ENCODE data around the gene CCDC192. TPM values are rescaled to one million over a fixed set of nuclear protein-coding genes. Genes with fewer than 3 reads are reported as not detected.

CCDC192 gene
- total RNA-seq, 4 donors from 2014 or later = not detected

DNA sequence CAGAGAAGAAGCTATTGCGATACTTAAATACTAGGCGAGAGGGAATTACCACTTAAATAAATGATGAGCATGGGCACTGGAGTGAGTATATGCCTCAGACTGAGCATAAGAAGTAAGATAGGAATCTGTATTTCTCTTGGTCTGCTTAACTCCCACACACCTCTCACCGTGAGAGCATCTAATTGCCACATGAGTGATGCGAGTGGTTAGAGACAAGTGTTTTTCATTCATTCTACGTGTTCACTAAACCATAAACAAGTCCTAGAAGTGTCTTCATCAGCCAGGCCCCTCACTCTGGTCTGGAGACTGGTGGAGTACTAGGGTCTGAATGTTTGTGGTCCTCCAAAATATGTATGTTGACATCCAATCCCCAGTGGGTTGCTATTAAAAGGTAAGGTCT lies 230.2 kb downstream of the CCDC192 start:
- H3K4me3 ChIP-seq (ENCODE audit: low read depth, poor library complexity, severe bottlenecking) = no peak overlapping the region
- TF ChIP-seq POLR2A (IDR thresholded peaks at IDR 0.05) = no peak
- TF ChIP-seq, protein P1, sequence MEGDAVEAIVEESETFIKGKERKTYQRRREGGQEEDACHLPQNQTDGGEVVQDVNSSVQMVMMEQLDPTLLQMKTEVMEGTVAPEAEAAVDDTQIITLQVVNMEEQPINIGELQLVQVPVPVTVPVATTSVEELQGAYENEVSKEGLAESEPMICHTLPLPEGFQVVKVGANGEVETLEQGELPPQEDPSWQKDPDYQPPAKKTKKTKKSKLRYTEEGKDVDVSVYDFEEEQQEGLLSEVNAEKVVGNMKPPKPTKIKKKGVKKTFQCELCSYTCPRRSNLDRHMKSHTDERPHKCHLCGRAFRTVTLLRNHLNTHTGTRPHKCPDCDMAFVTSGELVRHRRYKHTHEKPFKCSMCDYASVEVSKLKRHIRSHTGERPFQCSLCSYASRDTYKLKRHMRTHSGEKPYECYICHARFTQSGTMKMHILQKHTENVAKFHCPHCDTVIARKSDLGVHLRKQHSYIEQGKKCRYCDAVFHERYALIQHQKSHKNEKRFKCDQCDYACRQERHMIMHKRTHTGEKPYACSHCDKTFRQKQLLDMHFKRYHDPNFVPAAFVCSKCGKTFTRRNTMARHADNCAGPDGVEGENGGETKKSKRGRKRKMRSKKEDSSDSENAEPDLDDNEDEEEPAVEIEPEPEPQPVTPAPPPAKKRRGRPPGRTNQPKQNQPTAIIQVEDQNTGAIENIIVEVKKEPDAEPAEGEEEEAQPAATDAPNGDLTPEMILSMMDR (IDR thresholded peaks at IDR 0.05) = no peak
- 71 to 73% methylated on average over 5 of the region's 5 CpGs for WGBS, 2 donors
- intact Hi-C loops (cut with DNase I; ENCODE audit: low total_unique reads) = no loop called here
- DNase-seq (ENCODE audit: low spot score in 2 of 2) = no peak

DNA sequence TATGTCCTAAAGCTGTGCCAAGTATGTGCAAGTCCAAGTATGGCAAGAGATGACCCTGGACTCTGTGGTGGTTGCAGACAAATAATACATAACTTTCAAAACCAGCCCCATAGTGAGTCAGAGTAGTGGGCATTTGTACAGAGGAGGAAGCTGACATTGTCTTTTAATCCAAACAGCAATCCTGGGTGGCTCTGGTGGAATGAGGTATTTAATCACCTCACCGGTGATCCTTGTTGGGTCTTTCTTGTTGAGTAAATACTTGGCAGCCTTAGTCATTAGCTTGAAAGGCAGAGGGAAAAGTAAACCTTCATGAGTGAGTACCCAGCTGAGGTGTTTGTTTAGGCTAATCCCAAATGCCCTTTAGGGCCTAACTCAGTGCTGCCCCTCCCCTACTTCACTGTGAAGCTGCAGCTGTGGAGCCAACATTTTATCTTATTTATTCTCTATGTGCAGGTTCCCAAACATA lies 231.6 kb downstream of the CCDC192 start:
- 52 to 63% methylated on average over 1 of the region's 1 CpG for WGBS, 2 donors
- no peak for DNase-seq (ENCODE audit: low spot score in 2 of 2)

DNA sequence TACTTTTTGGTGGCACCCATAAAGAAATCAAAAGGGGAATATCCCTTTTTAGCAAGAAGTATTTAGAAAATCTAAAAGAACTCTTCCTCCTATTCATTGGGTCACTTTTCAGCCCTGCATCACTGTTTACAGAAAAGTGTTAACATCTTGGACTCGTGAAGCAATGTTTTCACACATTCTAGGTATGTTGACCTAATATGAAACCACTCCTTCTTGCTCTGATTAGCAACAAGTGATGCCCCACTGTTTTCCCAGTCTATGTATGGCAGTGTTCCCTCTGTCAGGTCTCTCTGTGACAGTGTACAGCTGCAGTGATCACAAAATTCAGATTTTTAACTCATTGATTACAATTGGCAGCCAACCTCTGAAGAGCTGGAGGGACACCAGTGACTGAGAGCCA lies 232.2 kb downstream of the CCDC192 start:
- DNase-seq (ENCODE audit: low spot score in 2 of 2) = no peak
- no peak overlapping the region for H3K4me3 ChIP-seq (ENCODE audit: low read depth, poor library complexity, severe bottlenecking)
- 79 to 90% methylated on average over 1 of the region's 1 CpG for WGBS, 2 donors
- intact Hi-C loops (cut with DNase I; ENCODE audit: low total_unique reads) = no loop called here
- no peak for TF ChIP-seq POLR2A (IDR thresholded peaks at IDR 0.05)
- TF ChIP-seq, protein P1 (IDR thresholded peaks at IDR 0.05) = no peak

More for the DNA sequence above, 231.6 kb downstream of the CCDC192 start:
- TF ChIP-seq, protein P1 (IDR thresholded peaks at IDR 0.05) = no peak
- intact Hi-C loops (cut with DNase I; ENCODE audit: low total_unique reads) = no loop called here
- no peak overlapping the region for H3K4me3 ChIP-seq (ENCODE audit: low read depth, poor library complexity, severe bottlenecking)

DNA sequence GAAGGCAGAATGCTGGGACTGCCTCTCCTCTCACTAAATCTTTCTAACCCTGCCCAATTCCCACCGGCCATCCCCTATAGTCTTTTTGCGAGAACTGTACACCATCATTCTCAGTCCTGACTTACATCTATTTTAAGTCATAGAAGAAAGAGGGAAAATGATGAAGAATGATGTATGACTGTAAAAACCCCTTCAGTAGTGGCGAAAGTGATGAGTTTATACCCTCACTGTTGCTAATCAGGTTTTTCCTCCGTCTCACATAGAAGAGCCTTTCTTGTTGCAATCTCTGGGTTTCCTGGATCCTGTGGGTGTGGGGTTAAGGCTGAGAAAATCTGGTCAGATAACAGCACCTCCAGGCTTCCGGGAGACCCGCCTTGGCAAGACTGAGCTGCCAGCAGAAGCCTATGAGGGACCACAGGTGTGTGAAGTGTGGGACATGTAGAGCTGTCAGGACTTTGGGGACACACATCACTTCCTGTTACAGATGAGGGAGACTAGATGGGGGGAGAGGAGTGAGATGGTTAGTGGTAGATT lies 233.3 kb downstream of the CCDC192 start:
- 86 to 90% methylated on average over 6 of the region's 6 CpGs for WGBS, 2 donors
- DNase-seq (ENCODE audit: low spot score in 2 of 2) = no peak
- no peak for TF ChIP-seq POLR2A (IDR thresholded peaks at IDR 0.05)
- TF ChIP-seq, protein P1 (IDR thresholded peaks at IDR 0.05) = no peak
- intact Hi-C loops (cut with DNase I; ENCODE audit: low total_unique reads) = no loop called here
- no peak overlapping the region for H3K4me3 ChIP-seq (ENCODE audit: low read depth, poor library complexity, severe bottlenecking)

DNA sequence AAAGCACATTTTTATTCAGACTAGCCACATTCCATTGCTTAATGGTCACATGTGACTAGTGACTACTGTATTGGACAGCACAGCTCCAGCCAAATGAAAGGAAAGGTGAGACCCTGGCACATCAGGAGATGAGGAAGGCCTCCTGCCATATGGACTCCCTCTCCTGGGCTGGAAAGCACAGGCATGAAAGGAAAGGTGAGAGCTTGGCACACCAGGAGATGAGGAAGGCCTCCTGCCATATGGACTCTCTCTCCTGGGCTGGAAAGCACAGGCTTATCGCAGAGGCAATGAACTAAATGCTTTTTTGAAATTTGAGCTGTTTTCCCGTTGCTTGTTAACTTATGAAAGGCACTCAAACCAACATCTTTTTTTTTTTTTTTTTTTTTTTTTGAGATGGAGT lies 235.6 kb downstream of the CCDC192 start:
- TF ChIP-seq, protein P1 (IDR thresholded peaks at IDR 0.05) = no peak
- no peak for TF ChIP-seq POLR2A (IDR thresholded peaks at IDR 0.05)
- intact Hi-C loops (cut with DNase I; ENCODE audit: low total_unique reads) = no loop called here
- 83 to 95% methylated on average over 2 of the region's 2 CpGs for WGBS, 2 donors

DNA sequence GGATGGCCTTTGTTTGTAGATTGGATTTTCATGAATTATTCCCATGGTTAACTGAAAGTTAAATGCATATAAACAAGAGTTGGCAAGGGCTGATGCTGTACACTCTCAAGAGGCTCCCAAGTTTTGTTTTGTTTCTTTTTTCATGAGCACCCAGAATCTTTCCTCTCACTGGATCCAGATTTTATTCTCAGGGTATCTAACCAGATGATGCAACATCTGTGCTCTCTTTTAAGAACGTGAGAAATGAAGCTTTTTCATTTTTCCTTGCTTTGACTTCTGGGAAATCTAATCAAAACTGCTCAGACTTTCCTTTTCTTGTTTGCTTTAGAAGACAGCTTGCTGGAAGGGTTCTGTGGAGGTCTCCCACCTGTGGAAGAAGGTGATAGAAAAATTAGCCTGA lies 237.7 kb downstream of the CCDC192 start:
- WGBS, 2 donors = 63 to 65% methylated on average over 1 of the region's 1 CpG
- no peak for TF ChIP-seq POLR2A (IDR thresholded peaks at IDR 0.05)
- TF ChIP-seq, protein P1 (IDR thresholded peaks at IDR 0.05) = no peak
- DNase-seq (ENCODE audit: low spot score in 2 of 2) = no peak
- no peak overlapping the region for H3K4me3 ChIP-seq (ENCODE audit: low read depth, poor library complexity, severe bottlenecking)
- intact Hi-C loops (cut with DNase I; ENCODE audit: low total_unique reads) = no loop called here

More for the DNA sequence above, 235.6 kb downstream of the CCDC192 start:
- no peak overlapping the region for H3K4me3 ChIP-seq (ENCODE audit: low read depth, poor library complexity, severe bottlenecking)
- DNase-seq (ENCODE audit: low spot score in 2 of 2) = no peak
